Measurements from ENCODE around the gene RTN4R.

Gene RTN4R

DNA sequence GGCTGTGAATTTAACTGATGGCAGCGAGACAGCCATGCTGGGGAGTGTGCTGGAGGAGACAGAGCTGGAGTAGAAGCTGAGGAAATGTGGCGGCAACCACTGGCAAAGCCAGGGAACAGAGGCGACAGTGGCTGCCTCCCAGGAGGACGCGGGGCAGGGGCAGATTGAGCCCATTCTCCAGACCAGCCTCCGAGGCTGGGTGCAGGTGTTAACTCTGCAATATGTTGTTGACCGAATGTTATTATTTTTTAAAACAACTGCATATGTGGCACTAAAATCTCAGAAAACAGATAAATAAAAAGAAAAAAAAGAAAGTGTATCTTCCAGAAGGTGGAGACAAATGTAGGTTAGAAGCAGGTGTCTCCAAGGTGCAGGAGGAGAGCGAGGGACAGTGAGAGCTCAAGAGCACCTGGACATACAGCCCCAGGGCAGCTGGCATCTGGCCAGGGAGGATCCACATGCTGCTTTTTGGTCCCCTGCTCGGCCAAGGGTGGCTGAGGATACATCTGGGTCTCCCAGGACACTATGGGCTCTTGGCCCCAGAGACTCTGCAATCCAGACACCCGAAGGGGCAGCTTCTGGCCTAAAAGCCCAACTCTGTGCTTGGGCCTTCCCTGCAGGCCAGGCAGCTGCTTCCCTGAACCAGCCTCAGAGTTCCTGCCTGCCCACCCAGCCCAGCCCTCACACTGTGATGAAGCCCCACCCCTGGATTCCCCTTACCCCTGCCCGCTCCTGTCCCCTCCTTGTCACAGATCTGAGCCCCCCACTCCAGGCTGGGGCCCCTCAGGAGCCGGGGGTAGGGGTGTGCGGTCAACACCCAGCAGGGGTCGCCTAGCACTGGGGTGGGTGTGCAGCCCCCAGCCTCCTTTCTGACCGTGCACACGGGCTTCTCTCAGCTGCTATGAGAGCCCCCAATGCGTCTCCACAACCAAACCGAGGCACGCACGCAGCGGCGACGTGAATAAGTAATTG is 12.9 kb downstream of the RTN4R start:
- no peak for DNase-seq

DNA sequence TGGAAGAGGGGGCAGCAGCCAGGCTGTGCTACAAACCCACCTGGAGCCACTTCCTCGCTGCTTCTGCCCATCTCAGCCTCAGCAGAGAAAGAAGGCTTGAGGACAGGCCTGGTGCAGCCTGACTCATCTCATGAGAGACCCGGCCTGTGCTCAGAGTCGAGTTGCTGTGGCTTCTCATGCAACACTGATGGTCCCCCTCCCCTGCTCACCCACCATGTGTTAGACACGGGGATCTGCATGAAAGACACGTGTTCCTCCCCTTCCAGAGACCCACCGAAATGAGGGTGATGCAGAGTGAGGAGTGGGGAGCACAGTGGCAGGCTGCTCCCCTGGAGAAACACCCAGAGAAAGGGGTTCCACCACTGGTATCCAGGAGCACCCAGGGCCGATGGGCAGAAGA is 15.0 kb downstream of the RTN4R start:
- DNase-seq, result no peak

- no peak for DNase-seq
Observed at GRCh38 chr22:20251981-20252380, 16.1 kb downstream of the RTN4R start.

GRCh38 chr22:20251491-20251890 is 16.6 kb downstream of the RTN4R start:
- DNase-seq, result no peak

GRCh38 chr22:20249797-20250354 is 18.2 kb downstream of the RTN4R start:
- peak; percentile 76 for DNase-seq

- no peak for DNase-seq
Observed at GRCh38 chr22:20248461-20248978, 19.6 kb downstream of the RTN4R start.

GRCh38 chr22:20247608-20248171 is 20.4 kb downstream of the RTN4R start:
- DNase-seq, result no peak

GRCh38 chr22:20247010-20247505 is 21.1 kb downstream of the RTN4R start:
- DNase-seq, result peak; percentile 64

GRCh38 chr22:20246368-20247009 is 21.6 kb downstream of the RTN4R start:
- no peak for DNase-seq

DNA sequence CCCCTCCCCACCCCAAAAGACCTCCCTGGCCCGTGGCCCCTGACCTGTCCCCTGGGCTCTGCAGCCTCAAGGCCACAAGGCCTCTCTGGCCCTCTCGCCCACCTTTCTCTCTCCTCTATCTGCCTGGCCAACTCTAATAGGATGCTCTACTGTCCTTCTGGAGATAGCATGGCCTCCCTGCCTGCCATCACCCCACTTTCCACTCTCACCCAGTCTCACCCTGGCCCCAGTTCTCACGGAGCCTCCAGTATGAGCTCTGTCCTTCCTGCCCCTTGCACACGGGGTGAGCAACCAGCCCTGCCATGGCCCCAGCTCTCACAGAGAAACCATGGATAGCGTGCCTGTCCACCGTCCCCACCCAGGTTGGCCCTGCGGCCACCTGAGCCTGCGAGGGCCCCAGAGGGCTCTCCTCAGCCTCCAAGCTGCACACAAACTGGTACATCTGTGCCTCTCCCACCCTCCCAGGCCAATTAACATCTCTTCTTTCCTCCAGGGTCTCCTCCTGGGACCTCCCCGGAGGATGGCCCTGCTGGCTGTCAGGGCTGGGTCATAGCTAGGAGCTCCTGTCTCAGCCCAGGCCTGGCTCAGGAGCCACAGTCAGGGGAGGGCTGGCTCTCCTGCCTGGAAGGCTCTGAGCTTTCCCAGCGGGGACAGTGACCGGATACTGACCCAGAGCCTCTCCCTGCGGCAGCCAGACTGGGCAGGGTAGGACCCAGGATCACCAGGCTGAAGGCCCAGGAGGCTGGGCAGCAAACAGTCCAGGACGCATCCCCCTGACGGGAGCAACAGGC is 22.3 kb downstream of the RTN4R start:
- DNase-seq, result no peak

DNA sequence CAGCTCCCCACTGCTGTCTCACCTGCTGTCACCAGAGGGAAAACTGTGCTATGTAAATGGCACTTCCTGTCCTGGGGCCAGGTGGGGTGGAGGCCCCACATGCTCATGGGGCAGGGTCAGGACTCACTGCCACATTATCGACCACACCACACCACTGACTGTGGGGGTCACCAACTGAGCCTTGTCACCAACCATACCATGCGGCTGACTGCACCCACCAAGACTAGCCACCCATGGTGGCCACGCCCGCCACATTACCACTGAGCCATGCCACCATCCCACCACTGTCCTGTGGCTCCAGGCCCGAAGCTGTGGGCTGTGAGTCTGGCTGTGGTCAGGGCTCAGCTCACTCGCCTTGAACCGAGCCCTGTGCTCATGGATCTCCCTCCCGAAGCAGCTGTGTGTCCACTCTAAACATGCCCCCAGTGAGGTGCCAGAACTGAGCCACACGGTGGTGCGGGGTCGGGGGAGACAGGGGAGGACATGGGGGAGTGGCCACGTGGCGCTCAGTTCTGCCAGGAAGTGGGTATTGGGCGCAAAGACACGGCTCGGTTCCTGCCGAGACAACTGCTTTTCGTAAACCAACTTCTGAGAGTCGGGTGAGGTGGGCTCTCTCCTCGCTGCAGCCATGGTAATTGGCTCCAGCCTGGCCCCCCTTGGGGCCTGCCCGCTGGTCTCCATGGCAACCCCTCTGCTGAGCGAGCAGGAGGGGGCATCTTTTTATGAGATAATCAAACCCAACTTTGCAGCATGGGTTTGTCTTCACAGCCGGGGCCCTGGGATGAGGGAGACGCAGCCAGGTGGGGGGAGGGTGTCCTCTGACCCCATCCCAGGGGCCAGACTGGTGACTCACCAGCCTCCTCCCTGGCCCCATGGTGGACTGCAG is 23.2 kb downstream of the RTN4R start:
- DNase-seq, result peak; percentile 21

- no peak for DNase-seq
Observed at GRCh38 chr22:20244250-20244648, 23.9 kb downstream of the RTN4R start.

DNA sequence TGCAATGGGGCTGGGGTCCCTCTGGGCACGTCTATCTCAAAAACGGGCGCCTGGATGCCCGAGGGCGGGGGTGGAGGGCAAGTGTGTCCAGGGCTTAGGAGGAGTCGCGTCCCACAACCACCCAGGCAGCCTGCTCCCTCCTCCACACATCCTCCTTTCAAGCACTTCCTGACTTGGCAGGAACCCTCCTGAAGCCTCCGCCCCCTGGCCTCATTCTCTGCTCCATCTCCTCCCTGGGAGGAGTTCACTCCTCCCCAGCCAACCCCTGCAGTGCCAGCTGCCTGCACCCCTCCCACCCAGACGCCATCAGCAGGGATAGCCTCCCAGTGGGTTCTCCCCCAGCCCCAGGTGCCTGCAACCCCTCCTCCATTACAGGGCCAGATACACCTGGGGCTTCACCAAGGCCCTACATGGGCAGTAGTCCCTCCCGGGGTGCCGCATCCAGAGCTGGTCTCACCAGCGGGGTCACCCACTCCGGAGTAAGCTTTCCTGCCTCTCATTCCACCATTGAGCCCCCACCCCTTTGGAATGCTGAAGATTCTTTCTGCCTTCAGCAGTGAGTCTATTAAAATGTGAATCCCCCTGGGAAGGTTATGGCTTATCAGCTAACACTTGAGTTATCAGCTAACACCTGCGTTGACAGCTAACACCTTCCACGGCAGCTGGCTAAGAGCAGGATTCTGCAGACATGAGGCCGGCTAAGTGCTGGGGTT is 24.4 kb downstream of the RTN4R start:
- DNase-seq, result peak; percentile 84

GRCh38 chr22:20243176-20243536 is 25.0 kb downstream of the RTN4R start:
- no peak for DNase-seq

GRCh38 chr22:20242393-20243175 is 25.5 kb downstream of the RTN4R start:
- no peak for DNase-seq

- no peak for DNase-seq
Observed at GRCh38 chr22:20241579-20242392, 26.3 kb downstream of the RTN4R start.

DNA sequence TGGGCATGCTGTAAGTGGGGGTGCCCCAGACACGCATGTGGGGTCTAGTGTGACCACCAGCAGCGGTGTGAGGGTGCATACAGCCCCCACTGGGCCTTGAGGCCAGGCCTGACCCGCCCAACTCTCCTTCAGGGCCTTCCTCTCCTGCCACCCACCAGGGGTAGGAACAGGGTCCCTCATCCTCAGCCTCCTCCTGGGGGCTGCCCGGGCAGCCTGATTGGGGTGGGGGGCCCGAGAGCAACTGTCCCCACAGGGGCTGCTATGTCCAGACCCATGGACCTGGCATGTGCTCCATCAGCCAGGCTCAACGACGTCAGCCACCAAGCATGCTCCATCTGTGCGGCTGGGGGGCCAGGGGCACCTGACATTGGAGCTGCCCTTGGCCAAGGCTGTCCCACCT is 27.2 kb downstream of the RTN4R start:
- peak; percentile 39 for DNase-seq

DNA sequence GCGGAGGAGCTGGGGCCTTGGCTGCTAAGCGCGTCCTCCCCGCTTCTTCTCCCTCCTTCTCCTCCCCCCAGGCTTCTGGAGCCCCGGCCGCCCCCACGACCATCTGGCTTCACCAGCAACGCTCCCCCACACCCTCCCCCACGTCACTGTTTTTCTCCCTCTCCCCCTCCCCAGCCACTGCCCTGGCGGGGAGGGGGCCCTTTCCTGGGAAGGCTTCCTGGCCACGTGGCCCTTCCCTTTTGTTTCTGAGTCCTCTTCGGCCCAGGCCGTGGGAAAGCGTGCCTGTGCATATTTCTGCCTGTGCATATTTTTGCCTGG is 27.7 kb downstream of the RTN4R start:
- DNase-seq, result peak; percentile 98
